Measurements from ENCODE around the gene TKT.

The TKT gene

DNA sequence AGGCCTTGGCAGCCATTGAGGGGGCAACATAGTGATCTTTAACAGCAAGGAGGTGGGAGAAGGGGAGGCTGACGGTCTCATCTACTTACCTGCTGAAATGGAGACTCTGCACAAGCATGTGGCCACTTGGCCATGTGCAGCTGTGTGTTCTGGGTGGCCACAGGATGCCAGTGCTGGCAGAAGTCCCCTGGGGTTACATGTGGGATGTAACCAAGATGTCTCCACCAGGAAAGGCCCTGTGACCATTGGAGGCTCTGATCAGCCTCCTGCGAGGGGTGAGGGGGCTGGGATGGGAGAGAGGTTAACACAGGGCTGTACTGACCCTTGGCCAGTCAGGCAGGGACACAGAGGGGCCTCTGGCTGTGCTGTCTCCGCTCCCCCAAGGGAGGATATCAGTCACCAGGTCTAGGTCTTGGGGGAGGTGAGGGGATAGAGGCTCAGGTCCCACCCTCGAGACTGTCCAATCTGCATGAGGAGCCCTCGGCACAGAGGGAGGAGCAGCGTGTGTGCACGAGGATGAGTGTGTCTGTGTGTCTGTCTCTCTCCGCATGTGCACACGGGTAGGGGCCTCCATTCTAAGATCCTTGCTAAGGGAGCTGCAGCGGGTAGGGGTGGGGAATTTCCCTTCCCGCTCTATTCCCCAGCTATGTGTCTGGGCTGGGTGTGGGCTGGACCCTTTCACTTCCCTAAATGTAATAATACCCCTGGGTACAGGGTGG is 75.4 kb downstream of the TKT start:
- no peaks in the 10 kb centered on the region for H3K4me1 ChIP-seq (ENCODE audit: control insufficient read depth, insufficient read depth, low read length)
- H3K9me3 ChIP-seq (ENCODE audit: control insufficient read depth, insufficient read depth, low read length): no peaks in the 10 kb centered on the region
- no peak overlapping the region for H3K9ac ChIP-seq (ENCODE audit: low read depth, low read length)
- H3K27me3 ChIP-seq (ENCODE audit: control insufficient read depth, insufficient read depth, low read length): no peaks in the 10 kb centered on the region
- peaks cover 31% of the 10 kb centered on the region for H3K36me3 ChIP-seq (ENCODE audit: control insufficient read depth, insufficient read depth, low read length)
- no peak overlapping the region for H3K4me3 ChIP-seq (ENCODE audit: low read depth, low read length)

DNA sequence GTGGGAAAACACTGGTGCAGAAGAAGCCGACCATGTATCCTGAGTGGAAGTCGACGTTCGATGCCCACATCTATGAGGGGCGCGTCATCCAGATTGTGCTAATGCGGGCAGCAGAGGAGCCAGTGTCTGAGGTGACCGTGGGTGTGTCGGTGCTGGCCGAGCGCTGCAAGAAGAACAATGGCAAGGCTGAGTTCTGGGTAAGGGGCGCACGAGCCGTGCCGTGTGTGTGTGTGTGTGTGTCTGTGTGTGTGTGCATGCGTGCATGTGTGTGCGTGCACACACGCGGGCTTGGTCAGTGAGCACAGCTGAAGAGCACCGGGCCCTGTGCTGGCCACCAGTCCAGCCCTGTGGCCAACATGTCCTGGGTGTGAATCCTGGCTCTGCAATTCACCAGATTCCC is 76.2 kb downstream of the TKT start:
- H3K4me3 ChIP-seq (ENCODE audit: low read depth, low read length): no peak overlapping the region
- no peak overlapping the region for H3K9ac ChIP-seq (ENCODE audit: low read depth, low read length)
- H3K27me3 ChIP-seq (ENCODE audit: control insufficient read depth, insufficient read depth, low read length): no peaks in the 10 kb centered on the region
- H3K9me3 ChIP-seq (ENCODE audit: control insufficient read depth, insufficient read depth, low read length): no peaks in the 10 kb centered on the region
- no peaks in the 10 kb centered on the region for H3K4me1 ChIP-seq (ENCODE audit: control insufficient read depth, insufficient read depth, low read length)
- peaks cover 28% of the 10 kb centered on the region for H3K36me3 ChIP-seq (ENCODE audit: control insufficient read depth, insufficient read depth, low read length)

DNA sequence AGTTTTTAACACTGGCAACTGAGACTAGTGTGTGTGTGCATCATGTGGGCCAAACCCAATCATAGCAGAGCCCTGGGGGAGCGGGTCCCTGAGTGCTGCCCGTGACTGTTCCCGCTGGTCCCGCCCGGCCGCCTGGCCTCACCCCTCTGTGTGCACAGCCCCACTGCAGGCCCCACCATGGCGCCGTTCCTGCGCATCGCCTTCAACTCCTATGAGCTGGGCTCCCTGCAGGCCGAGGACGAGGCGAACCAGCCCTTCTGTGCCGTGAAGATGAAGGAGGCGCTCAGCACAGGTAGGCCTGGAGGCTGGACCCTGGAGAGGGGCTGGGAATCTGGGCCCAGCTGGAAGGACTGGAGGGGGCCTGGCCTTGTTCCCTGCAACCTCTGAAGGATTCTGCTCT is 77.6 kb downstream of the TKT start:
- Histone ChIP-seq H3K4me1 (ENCODE audit: control insufficient read depth, insufficient read depth, low read length) (no peaks in the 10 kb centered on the region), H3K36me3 (ENCODE audit: control insufficient read depth, insufficient read depth, low read length) (peaks cover 21% of the 10 kb centered on the region), H3K9ac (ENCODE audit: low read depth, low read length) (no peak overlapping the region), H3K9me3 (ENCODE audit: control insufficient read depth, insufficient read depth, low read length) (no peaks in the 10 kb centered on the region), H3K4me3 (ENCODE audit: low read depth, low read length) (no peak overlapping the region), H3K27me3 (ENCODE audit: control insufficient read depth, insufficient read depth, low read length) (no peaks in the 10 kb centered on the region)

DNA sequence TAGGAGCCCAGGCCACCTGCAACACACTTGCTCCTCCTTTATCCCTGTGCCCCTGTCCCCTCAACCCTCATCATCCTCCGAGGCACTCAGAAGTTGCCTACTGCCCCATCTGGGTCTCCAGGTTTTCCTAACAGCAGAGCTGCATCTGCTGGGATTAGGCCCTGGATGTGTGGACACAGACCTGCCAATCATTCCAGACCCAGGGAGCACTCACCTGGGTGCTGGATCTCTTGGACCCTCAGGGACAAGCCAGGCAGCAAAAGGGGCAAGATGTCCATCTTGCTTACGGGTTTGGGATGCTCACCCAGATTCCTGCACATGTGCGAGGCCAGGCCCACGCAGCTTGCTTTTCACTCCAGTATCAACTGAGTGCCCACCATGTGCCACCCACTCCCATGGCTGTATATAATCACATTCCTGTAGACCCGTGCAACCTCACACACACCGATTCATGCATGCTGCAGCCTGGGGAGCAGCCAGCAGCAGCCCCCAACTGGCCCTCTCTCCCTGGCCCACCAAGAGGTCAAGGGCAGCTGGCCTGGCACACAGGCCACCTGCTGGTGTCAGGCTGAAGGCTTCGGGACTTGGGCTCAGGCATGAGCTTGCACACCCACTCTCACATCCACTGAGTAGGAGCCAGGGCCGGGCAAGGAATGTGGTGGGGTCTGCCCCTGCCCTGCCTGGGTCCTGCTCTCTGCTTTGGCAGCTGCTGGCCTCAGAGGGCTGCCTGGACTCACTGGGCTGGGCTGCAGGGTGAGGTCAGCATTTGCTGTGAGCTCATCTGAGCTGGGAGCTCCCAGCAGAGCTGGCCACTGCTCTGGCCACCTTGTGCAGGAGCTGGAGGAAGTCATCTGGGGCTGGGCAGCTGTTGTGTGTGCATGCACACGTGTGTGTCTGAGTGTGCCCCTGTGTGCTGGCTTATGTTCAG is 79.9 kb downstream of the TKT start:
- H3K36me3 ChIP-seq (ENCODE audit: control insufficient read depth, insufficient read depth, low read length): peaks cover 6% of the 10 kb centered on the region
- no peaks in the 10 kb centered on the region for H3K9me3 ChIP-seq (ENCODE audit: control insufficient read depth, insufficient read depth, low read length)
- H3K4me3 ChIP-seq (ENCODE audit: low read depth, low read length): no peak overlapping the region
- H3K9ac ChIP-seq (ENCODE audit: low read depth, low read length): no peak overlapping the region
- no peaks in the 10 kb centered on the region for H3K27me3 ChIP-seq (ENCODE audit: control insufficient read depth, insufficient read depth, low read length)
- H3K4me1 ChIP-seq (ENCODE audit: control insufficient read depth, insufficient read depth, low read length): no peaks in the 10 kb centered on the region
